Measurements from ENCODE around the gene C1orf141.

The C1orf141 gene

GRCh38 chr1:67120855-67121619, 13.7 kb downstream of the C1orf141 start:
- no peak for DNase-seq (ENCODE audit: low read depth)
- TF ChIP-seq CTCF (IDR thresholded peaks at IDR 0.05; ENCODE audit: low read depth, low read length, missing control alignments): no peak
- H3K4me3 ChIP-seq (ENCODE audit: low read depth, low read length): no peak overlapping the region

GRCh38 chr1:67118646-67119045, 16.1 kb downstream of the C1orf141 start:
- no peak overlapping the region for H3K4me3 ChIP-seq (ENCODE audit: low read depth, low read length)
- no peak for DNase-seq (ENCODE audit: low read depth)
- no peak for TF ChIP-seq CTCF (IDR thresholded peaks at IDR 0.05; ENCODE audit: low read depth, low read length, missing control alignments)

GRCh38 chr1:67118191-67118590, 16.6 kb downstream of the C1orf141 start:
- TF ChIP-seq CTCF (IDR thresholded peaks at IDR 0.05; ENCODE audit: low read depth, low read length, missing control alignments): no peak
- no peak for DNase-seq (ENCODE audit: low read depth)
- no peak overlapping the region for H3K4me3 ChIP-seq (ENCODE audit: low read depth, low read length)

GRCh38 chr1:67114162-67114561, 20.6 kb downstream of the C1orf141 start:
- no peak for TF ChIP-seq CTCF (IDR thresholded peaks at IDR 0.05; ENCODE audit: low read depth, low read length, missing control alignments)
- H3K4me3 ChIP-seq (ENCODE audit: low read depth, low read length): no peak overlapping the region
- DNase-seq (ENCODE audit: low read depth): no peak

GRCh38 chr1:67110352-67110751, 24.4 kb downstream of the C1orf141 start:
- H3K4me3 ChIP-seq (ENCODE audit: low read depth, low read length): no peak overlapping the region
- TF ChIP-seq CTCF (IDR thresholded peaks at IDR 0.05; ENCODE audit: low read depth, low read length, missing control alignments): no peak
- DNase-seq (ENCODE audit: low read depth): peak; percentile 18

GRCh38 chr1:67105508-67105907, 29.3 kb downstream of the C1orf141 start:
- TF ChIP-seq CTCF (IDR thresholded peaks at IDR 0.05; ENCODE audit: low read depth, low read length, missing control alignments): no peak
- no peak overlapping the region for H3K4me3 ChIP-seq (ENCODE audit: low read depth, low read length)
- no peak for DNase-seq (ENCODE audit: low read depth)

- TF ChIP-seq CTCF (IDR thresholded peaks at IDR 0.05; ENCODE audit: low read depth, low read length, missing control alignments): no peak
- no peak for DNase-seq (ENCODE audit: low read depth)
These were observed 31.2 kb downstream of the C1orf141 start for GRCh38 chr1:67103548-67103947.

More at GRCh38 chr1:67103548-67103947, 31.2 kb downstream of the C1orf141 start:
- H3K4me3 ChIP-seq (ENCODE audit: low read depth, low read length): no peak overlapping the region
